Adrenal gland (tissue), 5 donors: ENCODE data around the gene PJVK.

Experiments
- POLR2A ChIP-seq, 2 donors: fragments of 450-650 bp; IDR thresholded peaks; one replicate each; pipeline ENCODE4 v1.6.1; 2017; ENCODE audit warnings: antibody characterized with exemption in 2 of 2, mild to moderate bottlenecking in 2 of 2, moderate library complexity in 1 of 2
- TF ChIP-seq, protein P1 (sequence below), 6 experiments: fragments of 450-650 bp in 4 of 6; fragments of 200-600 bp in 2 of 6; sonication (generic) in 1 of 6; IDR thresholded peaks; 1 replicate in 5 of 6; 2 replicates in 1 of 6; pipeline versions ENCODE4 v1.5.1 to v1.8.0; 2016 to 2021; ENCODE audit warnings: antibody characterized with exemption in 6 of 6, mild to moderate bottlenecking in 2 of 6, moderate library complexity in 1 of 6
- donor health status: DM: no; HTN: no; CAD: no.

DNA sequence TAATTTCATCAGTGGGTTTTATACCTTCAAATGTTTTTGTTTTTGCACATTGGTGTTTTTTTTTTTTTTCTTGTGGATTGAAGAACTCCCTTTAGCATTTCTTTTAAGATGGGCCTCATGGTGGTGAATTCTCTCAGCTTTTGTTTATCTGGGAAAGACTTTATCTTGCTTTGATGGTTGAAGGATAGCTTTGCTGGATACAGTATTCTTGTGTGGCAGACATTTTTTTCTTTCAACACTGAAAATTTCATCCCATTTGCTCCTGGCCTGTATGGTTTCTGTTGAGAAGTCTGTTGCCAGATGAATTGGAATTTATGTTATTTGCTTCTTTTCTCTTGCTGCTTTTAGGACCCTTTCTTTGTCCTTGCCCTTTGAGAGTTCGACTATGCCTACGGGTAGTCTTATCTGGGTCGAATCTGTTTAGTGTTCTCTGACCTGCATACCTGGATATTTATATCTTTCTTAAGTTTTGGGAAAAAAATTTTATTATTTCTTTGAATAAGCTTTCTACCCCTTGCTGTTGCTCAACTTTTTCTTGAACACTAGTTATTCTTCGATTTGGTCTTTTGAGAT lies 25.8 kb upstream of the PJVK start:
- TF ChIP-seq POLR2A (IDR thresholded peaks at IDR 0.05), result no peak
- TF ChIP-seq, protein P1, sequence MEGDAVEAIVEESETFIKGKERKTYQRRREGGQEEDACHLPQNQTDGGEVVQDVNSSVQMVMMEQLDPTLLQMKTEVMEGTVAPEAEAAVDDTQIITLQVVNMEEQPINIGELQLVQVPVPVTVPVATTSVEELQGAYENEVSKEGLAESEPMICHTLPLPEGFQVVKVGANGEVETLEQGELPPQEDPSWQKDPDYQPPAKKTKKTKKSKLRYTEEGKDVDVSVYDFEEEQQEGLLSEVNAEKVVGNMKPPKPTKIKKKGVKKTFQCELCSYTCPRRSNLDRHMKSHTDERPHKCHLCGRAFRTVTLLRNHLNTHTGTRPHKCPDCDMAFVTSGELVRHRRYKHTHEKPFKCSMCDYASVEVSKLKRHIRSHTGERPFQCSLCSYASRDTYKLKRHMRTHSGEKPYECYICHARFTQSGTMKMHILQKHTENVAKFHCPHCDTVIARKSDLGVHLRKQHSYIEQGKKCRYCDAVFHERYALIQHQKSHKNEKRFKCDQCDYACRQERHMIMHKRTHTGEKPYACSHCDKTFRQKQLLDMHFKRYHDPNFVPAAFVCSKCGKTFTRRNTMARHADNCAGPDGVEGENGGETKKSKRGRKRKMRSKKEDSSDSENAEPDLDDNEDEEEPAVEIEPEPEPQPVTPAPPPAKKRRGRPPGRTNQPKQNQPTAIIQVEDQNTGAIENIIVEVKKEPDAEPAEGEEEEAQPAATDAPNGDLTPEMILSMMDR (IDR thresholded peaks at IDR 0.05), result no peak
